GM19035 (cell line): ENCODE measurements around the gene MYF5.
"Not testable (repeated sequence)": the region's sequence is repeated elsewhere in the genome, so short reads cannot be mapped to it uniquely, and the experiment has no call there.

Experiments used
- ATAC-seq: cut with Tn5 transposase; IDR thresholded peaks from one replicate; pipeline ENCODE4 v1.9.1; 2021; ENCODE audit not compliant: unreplicated experiment

Gene MYF5

GRCh38 chr12:80716696-80717469, at the start of gene MYF5:
Gene MYF5 (plus strand): TSS chr12:80716912. CDS start chr12:80717064, 152 bp downstream.
- ATAC-seq: no peak

- ATAC-seq: no peak
Observed at GRCh38 chr12:80670214-80670613, 46.5 kb upstream of the MYF5 start.

- not testable (repeated sequence) for ATAC-seq
Observed at GRCh38 chr12:80676042-80676636, 40.6 kb upstream of the MYF5 start.

- ATAC-seq: no peak
Observed at GRCh38 chr12:80676856-80677255, 39.9 kb upstream of the MYF5 start.

- ATAC-seq: no peak
Observed at GRCh38 chr12:80677994-80678393, 38.7 kb upstream of the MYF5 start.

- no peak for ATAC-seq
Observed at GRCh38 chr12:80679346-80680131, 37.2 kb upstream of the MYF5 start.

- ATAC-seq: peak; percentile 96
Observed at GRCh38 chr12:80681287-80681686, 35.4 kb upstream of the MYF5 start.

- no peak for ATAC-seq
Observed at GRCh38 chr12:80681786-80682185, 34.9 kb upstream of the MYF5 start.

- ATAC-seq: no peak
Observed at GRCh38 chr12:80684077-80684495, 32.6 kb upstream of the MYF5 start.

- no peak for ATAC-seq
Observed at GRCh38 chr12:80690090-80690489, 26.6 kb upstream of the MYF5 start.

GRCh38 chr12:80690513-80690912, 26.2 kb upstream of the MYF5 start:
- ATAC-seq: no peak

- ATAC-seq: peak; percentile 65
Observed at GRCh38 chr12:80692114-80692513, 24.6 kb upstream of the MYF5 start.

- ATAC-seq: no peak
Observed at GRCh38 chr12:80697270-80697887, 19.3 kb upstream of the MYF5 start.

GRCh38 chr12:80698256-80698655, 18.5 kb upstream of the MYF5 start:
- ATAC-seq: no peak

- no peak for ATAC-seq
Observed at GRCh38 chr12:80698847-80699542, 17.7 kb upstream of the MYF5 start.

- ATAC-seq: no peak
Observed at GRCh38 chr12:80700327-80700726, 16.4 kb upstream of the MYF5 start.

- no peak for ATAC-seq
Observed at GRCh38 chr12:80701388-80701787, 15.3 kb upstream of the MYF5 start.

- ATAC-seq: peak; percentile 82
Observed at GRCh38 chr12:80702889-80703805, 13.6 kb upstream of the MYF5 start.

- no peak for ATAC-seq
Observed at GRCh38 chr12:80704420-80704819, 12.3 kb upstream of the MYF5 start.
